T-helper 2 cell treated with Interferon-gamma antibody and Interleukin-4, amounts not matched to agents 5 μg/mL and 100 μg/mL, for 36 hours (primary cell): ENCODE data around the gene RASGRF2.
"Not testable (repeated sequence)": the region's sequence is repeated elsewhere in the genome, so short reads cannot be mapped to it uniquely, and the experiment has no call there.

Experiments used
- DNase-seq: peaks from one replicate; pipeline ENCODE4 v3.0.0; 2021; ENCODE audit warnings: low spot score
- H3K27ac Mint-ChIP-seq: one replicate; pipeline ENCODE4 v1.8.0; 2021; ENCODE audit warnings: mild to moderate bottlenecking, mixed read lengths
- H3K27me3 Mint-ChIP-seq: one replicate; pipeline ENCODE4 v1.8.0; 2021; ENCODE audit warnings: low read depth, mixed read lengths
- H3K36me3 Mint-ChIP-seq: one replicate; pipeline ENCODE4 v1.8.0; 2021; ENCODE audit warnings: low read depth, mixed read lengths
- H3K4me1 Mint-ChIP-seq: one replicate; pipeline ENCODE4 v1.8.0; 2021; ENCODE audit warnings: low read depth, mixed read lengths
- H3K4me3 Mint-ChIP-seq: one replicate; pipeline ENCODE4 v1.8.0; 2022; ENCODE audit warnings: mild to moderate bottlenecking, moderate library complexity, mixed read lengths
- H3K9me3 Mint-ChIP-seq: one replicate; pipeline ENCODE4 v1.8.0; 2021; ENCODE audit warnings: mixed read lengths

The RASGRF2 gene

DNA sequence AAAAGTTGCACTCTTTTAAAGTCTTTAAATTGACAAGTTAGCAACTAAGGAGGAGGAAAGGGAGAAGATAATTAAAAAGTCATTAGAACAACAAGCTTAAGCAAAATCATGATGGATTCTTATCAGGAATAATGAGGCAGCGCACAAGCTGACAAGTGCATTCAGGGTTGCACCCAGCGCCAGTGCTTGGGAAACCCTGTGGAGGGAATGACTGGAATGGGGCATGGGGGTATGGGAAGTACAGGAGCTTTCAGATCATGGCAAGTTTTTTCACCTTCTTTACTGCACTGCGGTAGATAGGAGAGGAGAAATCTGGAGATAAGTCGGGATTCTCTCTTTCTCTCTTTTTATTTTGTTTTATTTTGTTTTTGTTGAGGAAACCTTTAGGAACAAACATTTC lies 155.1 kb downstream of the RASGRF2 start:
- peaks cover 2% of the 10 kb centered on the region for H3K4me1 Mint-ChIP-seq
- no peak for DNase-seq
- H3K4me3 Mint-ChIP-seq: no peak overlapping the region
- no peaks in the 10 kb centered on the region for H3K27me3 Mint-ChIP-seq
- no peak overlapping the region for H3K27ac Mint-ChIP-seq
- H3K9me3 Mint-ChIP-seq: no peaks in the 10 kb centered on the region
- peaks cover 8% of the 10 kb centered on the region for H3K36me3 Mint-ChIP-seq

DNA sequence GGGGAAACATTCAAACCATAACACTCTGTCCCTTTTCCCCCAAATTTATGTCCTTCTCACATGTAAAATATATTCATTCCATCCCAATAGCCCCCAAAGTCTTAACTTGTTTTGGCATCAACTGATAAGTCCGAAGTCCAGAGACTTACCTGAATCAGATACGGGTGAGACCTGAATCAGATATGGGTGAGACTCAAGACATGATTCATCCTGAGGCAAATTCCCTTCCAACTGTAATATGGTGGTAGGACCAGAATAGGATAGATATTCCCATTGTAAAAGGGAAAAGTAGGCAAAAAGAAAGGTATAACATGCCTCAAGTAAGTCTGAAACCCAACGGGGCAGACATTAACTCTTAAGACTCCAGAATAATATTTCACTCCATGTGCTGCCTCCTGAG lies 157.4 kb downstream of the RASGRF2 start:
- H3K27me3 Mint-ChIP-seq: no peaks in the 10 kb centered on the region
- no peak for DNase-seq
- H3K4me3 Mint-ChIP-seq: no peak overlapping the region
- H3K4me1 Mint-ChIP-seq: peaks cover 4% of the 10 kb centered on the region
- no peak overlapping the region for H3K27ac Mint-ChIP-seq
- peaks cover 8% of the 10 kb centered on the region for H3K36me3 Mint-ChIP-seq
- H3K9me3 Mint-ChIP-seq: no peaks in the 10 kb centered on the region

DNA sequence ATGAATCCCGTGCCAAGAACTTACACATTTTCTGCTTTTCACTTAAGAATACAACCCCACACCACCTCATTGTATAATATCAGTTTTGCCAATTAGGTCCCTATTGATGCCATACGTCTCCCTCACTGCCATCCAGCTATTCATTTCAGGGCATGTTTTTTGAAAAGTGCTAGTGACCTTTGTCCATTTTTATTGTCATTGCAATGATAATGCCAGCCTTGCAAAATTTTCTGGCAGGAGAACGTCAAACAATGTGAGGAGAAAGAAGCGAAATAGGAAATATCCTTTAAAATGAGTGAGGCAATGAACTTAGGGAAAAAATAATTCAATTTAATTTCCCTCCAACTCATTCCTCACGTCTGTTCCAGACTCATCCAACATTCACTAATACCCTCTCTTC lies 161.1 kb downstream of the RASGRF2 start:
- Mint-ChIP-seq H3K27ac (no peak overlapping the region), H3K36me3 (no peaks in the 10 kb centered on the region), H3K9me3 (no peaks in the 10 kb centered on the region), H3K4me1 (peaks cover 2% of the 10 kb centered on the region), H3K4me3 (no peak overlapping the region), H3K27me3 (no peaks in the 10 kb centered on the region)
- DNase-seq: no peak

DNA sequence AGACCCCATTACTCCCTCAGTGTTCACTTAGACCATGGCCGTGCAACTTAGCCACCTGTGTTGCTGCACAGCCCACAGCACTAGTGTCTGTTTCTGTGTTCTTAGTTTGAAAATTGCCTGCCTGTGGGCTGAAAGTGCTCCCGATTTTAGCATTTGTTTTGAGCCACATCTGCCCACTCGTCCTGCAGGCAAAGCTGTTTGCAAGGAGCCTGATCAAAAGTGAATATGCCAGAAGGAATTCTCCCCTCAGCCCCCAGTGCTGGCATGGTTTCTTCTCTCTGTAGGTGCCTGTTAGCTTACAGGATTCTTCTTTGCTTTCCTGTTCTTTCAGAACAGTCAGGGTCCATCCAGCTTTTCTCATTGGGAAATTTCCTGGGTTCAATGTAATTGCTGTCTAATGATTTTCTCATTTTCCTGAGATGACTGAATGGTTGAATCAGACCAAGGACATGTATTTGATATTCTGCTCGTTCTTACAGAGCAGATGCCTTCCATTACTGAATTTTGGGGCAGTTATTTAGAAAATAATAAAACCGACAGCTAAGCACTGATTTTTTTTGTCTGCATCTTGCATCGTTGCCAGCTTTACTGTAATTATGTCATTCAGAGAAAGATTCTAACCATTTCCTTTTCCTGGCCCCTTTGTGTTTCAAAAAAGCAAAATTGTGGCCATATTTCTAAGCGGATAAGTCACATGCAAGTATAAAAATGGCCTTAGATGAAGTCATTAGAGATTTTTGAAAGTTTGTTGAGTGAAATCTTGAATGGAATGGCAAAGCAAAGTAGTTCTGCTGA lies 161.9 kb downstream of the RASGRF2 start:
- DNase-seq: no peak
- Mint-ChIP-seq H3K9me3 (no peaks in the 10 kb centered on the region), H3K4me1 (peaks cover 2% of the 10 kb centered on the region), H3K27ac (no peak overlapping the region), H3K27me3 (no peaks in the 10 kb centered on the region), H3K36me3 (no peaks in the 10 kb centered on the region), H3K4me3 (no peak overlapping the region)

DNA sequence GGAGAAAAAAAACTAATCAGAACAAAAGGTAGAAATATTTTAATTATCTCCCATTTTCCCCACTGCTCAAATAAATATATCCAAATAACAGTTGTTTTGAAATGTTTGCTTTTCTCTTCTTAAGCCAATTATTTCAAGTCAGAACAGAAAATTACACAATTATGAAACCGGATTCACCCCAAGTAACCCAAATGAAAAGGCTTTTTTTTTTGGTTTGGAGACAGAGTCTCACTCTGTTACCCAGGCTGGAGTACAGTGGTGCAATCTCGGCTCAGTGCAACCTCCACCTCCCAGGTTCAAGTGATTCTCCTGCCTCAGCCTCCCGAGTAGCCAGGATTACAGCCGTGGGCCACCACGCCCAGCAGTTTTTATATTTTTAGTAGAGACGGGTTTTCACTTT lies 164.5 kb downstream of the RASGRF2 start:
- H3K27me3 Mint-ChIP-seq, DNase-seq, H3K9me3 Mint-ChIP-seq, H3K27ac Mint-ChIP-seq, H3K4me1 Mint-ChIP-seq, H3K36me3 Mint-ChIP-seq, H3K4me3 Mint-ChIP-seq: not testable (repeated sequence)

DNA sequence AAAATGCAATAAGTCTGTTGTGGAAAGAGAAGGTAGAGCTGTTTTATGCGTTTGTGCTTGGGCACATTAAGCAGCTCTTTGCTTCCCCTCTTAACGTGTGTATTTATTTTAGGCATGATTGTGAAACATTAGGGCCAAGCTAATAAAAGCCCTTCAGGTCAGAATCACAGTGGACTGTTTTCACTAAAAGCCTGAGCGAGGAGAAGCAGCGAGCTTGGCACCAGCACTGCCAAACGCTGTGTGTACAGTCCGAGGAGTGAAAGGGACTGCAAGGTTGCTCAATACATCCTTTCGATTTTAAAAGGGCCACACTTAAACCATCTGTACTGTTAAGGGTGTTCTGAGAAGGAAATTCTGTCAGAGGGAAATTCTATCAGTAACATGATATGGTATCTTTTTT lies 165.8 kb downstream of the RASGRF2 start:
- Mint-ChIP-seq H3K27ac (no peak overlapping the region), H3K9me3 (no peaks in the 10 kb centered on the region), H3K4me1 (peaks cover 2% of the 10 kb centered on the region), H3K36me3 (peaks cover 2% of the 10 kb centered on the region), H3K4me3 (no peak overlapping the region), H3K27me3 (no peaks in the 10 kb centered on the region)
- DNase-seq: no peak

DNA sequence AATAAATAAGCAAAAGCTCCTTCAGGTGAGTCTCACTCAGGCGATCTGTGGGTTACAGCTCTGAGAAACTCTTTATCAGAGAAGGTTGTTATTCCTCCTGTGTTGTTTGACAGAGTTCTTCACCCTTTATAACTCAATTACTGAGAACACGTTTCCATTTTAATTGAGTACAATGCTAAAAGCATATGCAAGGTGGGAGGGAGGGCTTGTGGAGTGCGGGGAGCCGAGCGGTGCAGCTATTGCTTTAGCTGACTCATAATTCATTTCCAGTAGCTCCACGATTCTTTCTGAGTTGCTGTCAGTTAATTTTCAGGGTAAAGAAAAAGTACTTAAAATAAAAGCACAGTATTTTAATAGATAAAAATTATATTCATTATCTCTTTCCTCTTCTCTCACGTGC lies 168.3 kb downstream of the RASGRF2 start:
- no peaks in the 10 kb centered on the region for H3K4me1 Mint-ChIP-seq
- H3K27me3 Mint-ChIP-seq: no peaks in the 10 kb centered on the region
- no peaks in the 10 kb centered on the region for H3K9me3 Mint-ChIP-seq
- H3K36me3 Mint-ChIP-seq: peaks cover 2% of the 10 kb centered on the region
- no peak overlapping the region for H3K27ac Mint-ChIP-seq
- no peak overlapping the region for H3K4me3 Mint-ChIP-seq
- no peak for DNase-seq

DNA sequence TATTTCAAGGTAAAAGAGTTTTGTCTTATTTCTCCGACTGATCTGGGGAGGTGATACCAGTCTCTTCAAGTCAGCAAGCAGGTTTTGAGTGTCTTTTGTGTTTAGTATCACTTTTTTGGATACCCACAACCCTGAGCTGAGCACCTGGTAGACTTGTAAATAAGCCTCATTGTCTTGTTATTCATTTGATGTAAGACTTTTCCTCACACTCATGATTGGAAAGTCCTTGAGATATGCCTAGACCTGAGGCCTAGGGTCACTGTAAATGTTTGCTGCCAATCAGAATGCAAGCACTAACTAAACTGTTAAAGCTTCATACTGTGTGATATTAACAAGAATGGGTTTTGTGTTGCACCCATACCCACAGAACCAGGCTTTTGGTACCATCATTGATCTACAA lies 172.2 kb downstream of the RASGRF2 start:
- peaks cover 7% of the 10 kb centered on the region for H3K9me3 Mint-ChIP-seq
- no peak for DNase-seq
- H3K4me3 Mint-ChIP-seq: no peak overlapping the region
- peaks cover 5% of the 10 kb centered on the region for H3K36me3 Mint-ChIP-seq
- no peaks in the 10 kb centered on the region for H3K4me1 Mint-ChIP-seq
- no peak overlapping the region for H3K27ac Mint-ChIP-seq
- H3K27me3 Mint-ChIP-seq: no peaks in the 10 kb centered on the region

DNA sequence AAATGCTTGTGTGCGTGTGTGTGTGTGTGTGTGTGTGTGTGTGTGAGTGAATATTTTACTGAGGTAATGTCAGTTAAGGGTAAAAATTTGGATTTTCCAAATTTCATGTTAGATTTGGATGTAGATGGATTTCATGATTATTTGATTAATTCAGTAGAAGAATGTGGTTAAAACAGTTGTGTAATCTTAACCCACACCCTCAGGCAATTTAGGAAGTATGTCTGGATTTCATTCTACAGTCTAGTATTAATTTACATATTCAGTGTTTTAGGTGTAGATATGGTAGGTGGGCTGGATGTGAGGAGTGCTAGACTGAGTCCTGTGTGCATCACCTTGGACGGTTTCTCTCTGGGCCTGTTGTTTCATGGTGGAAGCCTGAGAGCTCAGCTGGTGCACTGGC lies 173.9 kb downstream of the RASGRF2 start:
- no peak overlapping the region for H3K27ac Mint-ChIP-seq
- H3K36me3 Mint-ChIP-seq: peaks cover 4% of the 10 kb centered on the region
- no peak overlapping the region for H3K4me3 Mint-ChIP-seq
- no peaks in the 10 kb centered on the region for H3K4me1 Mint-ChIP-seq
- peaks cover 7% of the 10 kb centered on the region for H3K9me3 Mint-ChIP-seq
- no peak for DNase-seq
- H3K27me3 Mint-ChIP-seq: no peaks in the 10 kb centered on the region

DNA sequence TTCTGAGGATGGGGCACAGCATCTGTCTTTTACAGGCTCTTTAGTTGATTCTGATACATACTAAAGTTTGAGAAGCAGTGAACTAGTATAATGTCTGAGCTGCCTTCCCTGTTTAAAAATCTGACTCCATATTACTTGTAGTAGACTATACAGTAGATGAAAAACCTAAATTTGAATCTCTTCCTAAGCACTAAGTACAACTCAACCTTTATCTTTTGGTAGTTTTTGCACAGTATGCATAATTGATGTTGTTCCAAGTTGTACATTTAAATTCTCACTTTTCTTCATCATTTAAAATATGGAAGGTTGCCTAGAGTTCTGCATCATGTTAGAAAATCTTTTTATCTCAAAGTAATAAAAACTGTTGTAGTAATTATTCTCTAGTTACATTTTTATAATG lies 174.4 kb downstream of the RASGRF2 start:
- no peak for DNase-seq
- no peak overlapping the region for H3K27ac Mint-ChIP-seq
- H3K4me1 Mint-ChIP-seq: no peaks in the 10 kb centered on the region
- H3K36me3 Mint-ChIP-seq: peaks cover 4% of the 10 kb centered on the region
- peaks cover 7% of the 10 kb centered on the region for H3K9me3 Mint-ChIP-seq
- H3K27me3 Mint-ChIP-seq: no peaks in the 10 kb centered on the region
- H3K4me3 Mint-ChIP-seq: no peak overlapping the region

DNA sequence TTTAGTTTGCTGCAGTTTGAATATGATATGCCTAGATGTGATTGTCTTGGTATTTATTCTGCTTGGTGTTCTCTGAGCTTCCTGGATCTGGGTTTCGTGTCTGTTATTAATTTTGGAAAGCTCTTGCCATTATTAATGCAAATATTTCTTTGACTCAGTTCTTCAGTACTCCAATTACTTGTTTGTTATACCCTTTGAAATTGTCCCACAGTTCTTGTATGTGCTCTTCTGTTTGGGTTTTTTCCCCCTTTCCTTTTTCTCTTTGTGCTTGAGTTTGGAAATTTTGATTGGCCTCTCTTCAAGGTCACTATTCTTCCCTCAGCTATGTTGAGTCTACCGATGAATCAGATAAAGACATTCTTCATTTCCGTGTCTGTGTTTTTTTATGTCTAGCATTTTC lies 176.4 kb downstream of the RASGRF2 start:
- Mint-ChIP-seq H3K4me1 (no peaks in the 10 kb centered on the region), H3K27me3 (no peaks in the 10 kb centered on the region), H3K9me3 (peaks cover 7% of the 10 kb centered on the region), H3K36me3 (peaks cover 6% of the 10 kb centered on the region), H3K27ac (no peak overlapping the region), H3K4me3 (no peak overlapping the region)
- DNase-seq: no peak

DNA sequence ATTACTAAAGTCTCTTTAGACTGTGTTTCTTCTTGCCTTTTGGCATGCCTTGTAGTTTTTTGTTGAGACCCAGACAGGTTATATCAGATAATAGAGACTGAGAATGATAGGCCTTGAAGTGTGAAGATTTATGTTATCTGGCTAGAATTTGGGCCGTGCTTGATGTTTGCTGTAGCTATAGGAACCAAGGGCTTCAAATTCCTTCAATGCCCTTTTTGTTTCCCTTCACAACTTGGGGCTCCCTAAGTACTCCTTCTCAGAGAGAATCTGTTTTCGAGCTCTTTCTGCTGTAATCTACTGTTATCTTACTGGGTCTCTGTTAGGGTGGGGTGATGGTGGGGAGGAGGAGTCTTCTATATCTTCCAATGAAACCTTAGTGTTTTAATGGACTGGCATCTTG lies 177.7 kb downstream of the RASGRF2 start:
- Mint-ChIP-seq H3K27me3 (no peaks in the 10 kb centered on the region), H3K36me3 (peaks cover 6% of the 10 kb centered on the region), H3K4me1 (no peaks in the 10 kb centered on the region), H3K9me3 (peaks cover 7% of the 10 kb centered on the region), H3K27ac (no peak overlapping the region), H3K4me3 (no peak overlapping the region)
- DNase-seq: no peak

DNA sequence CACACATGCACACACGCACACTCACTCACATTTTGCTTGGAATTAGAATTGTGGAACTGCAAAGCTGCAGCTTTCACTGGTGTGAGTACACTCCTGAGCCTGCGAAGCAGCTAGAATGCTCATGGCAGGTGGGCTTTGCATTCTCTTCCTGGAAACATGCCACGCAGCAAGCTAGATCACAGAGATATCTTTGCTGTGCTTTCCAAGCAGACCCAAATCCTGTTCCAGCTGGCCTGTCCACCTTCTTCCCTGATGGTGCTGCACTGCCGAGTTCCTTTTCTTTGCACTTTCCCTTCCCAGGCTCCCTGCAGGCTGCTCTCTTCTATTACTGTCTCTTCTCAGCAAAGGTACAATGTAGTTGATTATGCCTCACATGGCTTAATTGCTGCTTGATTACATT lies 180.3 kb downstream of the RASGRF2 start:
- Mint-ChIP-seq H3K27ac (no peak overlapping the region), H3K27me3 (no peaks in the 10 kb centered on the region), H3K4me1 (no peaks in the 10 kb centered on the region), H3K4me3 (no peak overlapping the region), H3K36me3 (peaks cover 6% of the 10 kb centered on the region), H3K9me3 (peaks cover 7% of the 10 kb centered on the region)
- DNase-seq: no peak

DNA sequence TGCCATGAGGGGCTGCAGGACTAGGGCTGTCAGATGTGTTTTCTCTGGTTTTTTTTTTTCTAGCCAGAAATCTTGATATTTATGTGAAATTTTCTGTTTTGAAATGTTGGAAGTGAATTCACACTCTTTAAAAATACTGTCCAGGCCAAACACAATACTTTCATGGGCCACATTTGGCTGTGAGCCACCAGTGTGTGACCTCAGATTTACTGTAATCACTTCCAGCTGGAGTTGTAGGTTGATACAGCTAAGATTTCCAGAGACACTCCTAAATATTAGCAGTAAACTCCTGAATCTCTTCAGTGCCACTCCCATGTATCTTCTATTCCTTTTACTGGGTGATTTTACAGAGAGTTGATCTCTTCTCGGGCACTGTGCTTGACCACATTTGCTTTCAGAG lies 180.8 kb downstream of the RASGRF2 start:
- Mint-ChIP-seq H3K4me3 (no peak overlapping the region), H3K36me3 (peaks cover 6% of the 10 kb centered on the region), H3K9me3 (peaks cover 7% of the 10 kb centered on the region), H3K27ac (no peak overlapping the region), H3K4me1 (no peaks in the 10 kb centered on the region), H3K27me3 (no peaks in the 10 kb centered on the region)
- DNase-seq: no peak

DNA sequence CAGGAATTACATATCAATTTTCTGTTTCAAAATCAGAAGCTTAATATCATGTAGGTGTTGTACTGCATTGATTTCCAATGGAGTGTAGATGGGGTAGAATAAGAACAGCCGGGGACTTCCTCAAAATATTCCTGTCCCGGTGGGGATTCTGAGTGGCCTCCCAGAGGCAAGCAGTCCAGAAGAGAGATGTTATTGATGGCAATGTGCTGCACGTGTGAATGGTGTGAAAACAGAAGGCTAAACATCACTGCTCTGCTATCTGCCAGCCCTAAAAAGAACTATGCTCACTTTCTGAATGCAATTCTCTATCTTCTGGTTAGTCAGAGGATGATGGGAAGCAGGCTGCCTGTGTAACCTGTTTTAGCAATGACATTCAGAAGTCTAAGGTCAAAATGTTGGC lies 181.9 kb downstream of the RASGRF2 start:
- no peak overlapping the region for H3K27ac Mint-ChIP-seq
- no peak overlapping the region for H3K4me3 Mint-ChIP-seq

More for the DNA sequence above, 181.9 kb downstream of the RASGRF2 start:
- H3K36me3 Mint-ChIP-seq: peaks cover 3% of the 10 kb centered on the region
- no peaks in the 10 kb centered on the region for H3K9me3 Mint-ChIP-seq
- peaks cover 1% of the 10 kb centered on the region for H3K4me1 Mint-ChIP-seq
- no peaks in the 10 kb centered on the region for H3K27me3 Mint-ChIP-seq
- DNase-seq: no peak
